Measurements from ENCODE around the gene TTC13. TPM values are rescaled to one million over a fixed set of nuclear protein-coding genes. Genes with fewer than 3 reads are reported as not detected.

Gene TTC13
- total and polyA plus RNA-seq, 8 donors = 15.2 to 29.4 (median 24.4) TPM

DNA sequence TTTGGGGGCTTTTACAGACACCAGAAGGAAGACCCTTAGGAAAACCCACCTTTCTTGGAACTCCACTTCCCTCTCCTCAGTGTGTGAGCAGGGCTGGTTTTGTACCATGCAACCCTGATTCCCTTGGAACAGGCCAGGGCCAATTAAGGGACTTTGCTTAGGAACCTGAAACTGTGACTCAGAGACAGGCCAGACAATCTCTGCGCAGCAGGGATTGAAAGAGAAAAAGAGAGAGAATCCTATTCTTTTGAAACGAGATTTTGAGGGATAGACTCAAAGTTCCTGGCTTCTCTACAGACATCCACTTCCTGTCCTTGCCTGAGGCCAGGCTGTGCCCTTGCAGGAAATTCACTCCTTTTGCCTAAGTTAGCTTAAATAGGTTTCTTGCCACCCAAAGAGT is 87.2 kb downstream of the TTC13 start:
- Histone ChIP-seq H3K36me3 (no peaks in the 10 kb centered on the region), H3K4me1 (no peaks in the 10 kb centered on the region), H3K27me3 (no peaks in the 10 kb centered on the region), H3K4me3 (no peak overlapping the region), H3K27ac (no peak overlapping the region), H3K9me3 (no peaks in the 10 kb centered on the region)
- ATAC-seq (no peak), DNase-seq (no peak)
- intact Hi-C loops (cut with DNase I) = no loop called here
- TF ChIP-seq, protein P1, sequence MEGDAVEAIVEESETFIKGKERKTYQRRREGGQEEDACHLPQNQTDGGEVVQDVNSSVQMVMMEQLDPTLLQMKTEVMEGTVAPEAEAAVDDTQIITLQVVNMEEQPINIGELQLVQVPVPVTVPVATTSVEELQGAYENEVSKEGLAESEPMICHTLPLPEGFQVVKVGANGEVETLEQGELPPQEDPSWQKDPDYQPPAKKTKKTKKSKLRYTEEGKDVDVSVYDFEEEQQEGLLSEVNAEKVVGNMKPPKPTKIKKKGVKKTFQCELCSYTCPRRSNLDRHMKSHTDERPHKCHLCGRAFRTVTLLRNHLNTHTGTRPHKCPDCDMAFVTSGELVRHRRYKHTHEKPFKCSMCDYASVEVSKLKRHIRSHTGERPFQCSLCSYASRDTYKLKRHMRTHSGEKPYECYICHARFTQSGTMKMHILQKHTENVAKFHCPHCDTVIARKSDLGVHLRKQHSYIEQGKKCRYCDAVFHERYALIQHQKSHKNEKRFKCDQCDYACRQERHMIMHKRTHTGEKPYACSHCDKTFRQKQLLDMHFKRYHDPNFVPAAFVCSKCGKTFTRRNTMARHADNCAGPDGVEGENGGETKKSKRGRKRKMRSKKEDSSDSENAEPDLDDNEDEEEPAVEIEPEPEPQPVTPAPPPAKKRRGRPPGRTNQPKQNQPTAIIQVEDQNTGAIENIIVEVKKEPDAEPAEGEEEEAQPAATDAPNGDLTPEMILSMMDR (IDR thresholded peaks at IDR 0.05) = no peak

DNA sequence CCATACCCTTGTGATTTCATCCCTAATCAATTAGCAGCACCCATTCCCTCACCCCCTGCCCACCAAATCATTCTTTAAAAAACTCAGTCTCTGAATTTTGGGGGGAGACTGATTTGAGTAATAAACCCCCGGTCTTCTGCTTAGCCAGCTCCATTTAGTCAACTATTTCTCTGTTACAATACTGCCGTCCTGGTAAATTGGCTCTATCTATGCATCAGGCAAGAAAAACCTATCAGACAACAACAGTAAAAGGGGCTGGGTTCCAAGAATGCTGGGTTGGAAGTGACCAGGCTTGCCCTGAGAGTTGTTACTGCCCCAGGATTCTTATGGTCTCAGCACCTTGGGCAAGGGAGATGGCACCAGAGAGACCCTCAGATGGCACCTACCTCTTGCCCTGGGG is 94.0 kb downstream of the TTC13 start:
- Histone ChIP-seq H3K9me3 (no peaks in the 10 kb centered on the region), H3K4me1 (no peaks in the 10 kb centered on the region), H3K36me3 (no peaks in the 10 kb centered on the region), H3K4me3 (no peak overlapping the region), H3K27ac (no peak overlapping the region), H3K27me3 (peaks cover 0 to 38% of the 10 kb centered on the region in 2 donors)
- intact Hi-C loops (cut with DNase I) = no loop called here
- TF ChIP-seq, protein P1 (IDR thresholded peaks at IDR 0.05) = no peak
- ATAC-seq = no peak
- no peak for DNase-seq

DNA sequence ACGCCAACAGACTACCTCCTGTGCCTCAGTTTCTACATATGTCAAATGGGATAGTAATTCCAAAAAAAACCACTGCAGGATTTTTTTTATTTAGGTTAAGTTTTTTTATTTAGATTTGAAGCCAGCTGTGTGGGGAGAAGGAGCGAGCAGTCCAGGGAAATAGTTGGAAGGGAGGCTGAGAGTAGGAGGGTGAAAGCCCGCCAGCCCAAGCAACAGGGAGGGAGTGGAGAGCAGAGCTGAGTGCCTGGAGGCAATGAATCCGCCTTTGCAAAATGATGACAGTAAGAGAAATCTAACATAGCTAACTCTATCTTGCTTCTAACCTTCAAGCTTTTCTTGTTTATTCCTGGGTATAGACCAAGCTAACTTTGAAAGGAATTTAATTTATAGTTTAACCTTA is 94.7 kb downstream of the TTC13 start:
- no peak overlapping the region for H3K27ac ChIP-seq
- no peak overlapping the region for H3K4me3 ChIP-seq
- intact Hi-C loops (cut with DNase I) = no loop called here
- ATAC-seq (peak; percentile 57), DNase-seq (no peak)
- TF ChIP-seq, protein P1 (IDR thresholded peaks at IDR 0.05) = no peak
- H3K9me3 ChIP-seq = no peaks in the 10 kb centered on the region
- H3K36me3 ChIP-seq = no peaks in the 10 kb centered on the region
- no peaks in the 10 kb centered on the region for H3K4me1 ChIP-seq
- peaks cover 0 to 41% of the 10 kb centered on the region in 2 donors for H3K27me3 ChIP-seq

DNA sequence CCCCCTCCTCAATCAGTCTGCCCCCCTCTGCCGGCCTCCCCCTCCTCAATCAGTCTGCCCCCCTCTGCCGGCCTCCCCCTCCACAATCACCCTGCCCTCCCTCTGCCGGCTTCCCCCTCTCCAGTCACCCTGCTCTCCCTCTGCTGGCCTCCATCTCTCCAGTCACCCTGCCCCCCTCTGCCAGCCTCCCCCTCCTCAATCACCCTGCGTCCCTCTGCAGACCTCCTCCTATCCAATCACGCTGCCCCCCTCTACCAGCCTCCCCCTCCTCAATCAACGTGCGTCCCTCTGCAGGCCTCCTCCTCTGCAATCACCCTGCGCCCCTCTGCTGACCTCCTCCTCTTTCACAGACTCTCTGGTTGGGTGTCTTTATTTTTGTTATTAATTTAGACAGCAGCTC is 98.9 kb downstream of the TTC13 start:
- H3K36me3 ChIP-seq = no peaks in the 10 kb centered on the region
- no peak overlapping the region for H3K27ac ChIP-seq
- H3K9me3 ChIP-seq = no peaks in the 10 kb centered on the region
- peaks cover 0 to 44% of the 10 kb centered on the region in 2 donors for H3K27me3 ChIP-seq
- ATAC-seq = no peak
- TF ChIP-seq, protein P1 (IDR thresholded peaks at IDR 0.05) = no peak
- H3K4me1 ChIP-seq = no peaks in the 10 kb centered on the region
- intact Hi-C loops (cut with DNase I) = no loop called here
- no peak for DNase-seq
- H3K4me3 ChIP-seq = no peak overlapping the region

DNA sequence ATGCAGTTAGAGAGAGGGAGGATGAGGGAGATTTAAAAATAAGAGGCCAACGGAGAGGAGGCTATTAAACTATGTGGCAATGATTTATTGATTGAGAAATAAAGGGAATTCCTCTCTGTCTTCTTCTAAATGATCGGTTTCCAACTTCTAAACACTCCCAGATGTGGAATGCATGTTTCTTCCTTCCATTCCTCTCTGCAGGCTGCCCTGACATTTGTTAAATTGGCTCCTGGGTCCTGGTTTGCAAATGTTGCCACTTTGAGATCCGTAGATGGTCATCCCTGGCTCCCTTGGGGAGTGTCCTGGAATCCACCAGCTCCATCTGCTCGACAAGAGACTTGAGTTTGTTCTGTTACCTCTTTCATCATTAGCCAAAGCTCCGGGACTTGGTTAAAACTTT is 100.1 kb downstream of the TTC13 start:
- TF ChIP-seq, protein P1 (IDR thresholded peaks at IDR 0.05) = no peak
- Histone ChIP-seq H3K36me3 (no peaks in the 10 kb centered on the region), H3K27ac (no peak overlapping the region), H3K4me3 (no peak overlapping the region), H3K27me3 (peaks cover 0 to 44% of the 10 kb centered on the region in 2 donors), H3K9me3 (no peaks in the 10 kb centered on the region), H3K4me1 (no peaks in the 10 kb centered on the region)
- ATAC-seq (no peak), DNase-seq (no peak)
- intact Hi-C loops (cut with DNase I) = no loop called here
